B cell (primary cell): ENCODE data around the gene NYAP2.

Source experiments
- CTCF ChIP-seq: fragments of 200-600 bp; IDR thresholded peaks from one replicate; pipeline ENCODE4 v1.8.0; 2022; ENCODE audit warnings: antibody characterized with exemption, mild to moderate bottlenecking
- EZH2 ChIP-seq: IDR thresholded peaks from 2 replicates; pipeline ENCODE4 v1.6.1; 2012; ENCODE audit warnings: borderline replicate concordance, low read depth, mild to moderate bottlenecking, moderate library complexity, low read length; ENCODE audit not compliant: insufficient read depth, poor library complexity, severe bottlenecking

DNA sequence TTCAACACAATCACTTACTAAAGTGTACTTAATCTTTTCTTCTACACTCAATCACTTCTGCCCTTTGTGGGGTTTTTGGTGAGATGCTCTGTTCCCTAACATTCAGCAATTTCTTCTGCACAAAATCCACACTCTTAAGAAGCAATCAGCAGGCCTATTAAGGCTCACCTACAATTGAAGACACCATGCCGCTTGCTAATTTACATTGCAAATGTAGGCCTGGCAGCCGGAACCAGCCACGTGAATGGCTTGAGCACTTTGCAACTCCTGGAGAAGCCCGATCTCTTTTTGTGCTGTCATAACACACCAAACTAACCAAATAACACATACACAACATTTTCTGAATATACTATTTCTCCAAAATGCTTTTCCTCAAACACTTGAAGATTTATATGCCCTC is 66.3 kb downstream of the NYAP2 start:
- TF ChIP-seq CTCF (no peak), EZH2 (no peak)
